K562 (cell line): Measurements from ENCODE around the gene OXLD1. TPM values are rescaled to one million over a fixed set of nuclear protein-coding genes. Genes with fewer than 3 reads are reported as not detected.

Experiments used
- ATAC-seq: fragments of 200-7000 bp; cut with Tn5 transposase; 3 replicates; pipeline ENCODE4 v1.9.1; 2020; ENCODE audit warnings: moderate library complexity
- BruUV-seq: library from RNA; stranded (reverse); fragments of 400-500 nt; replicated peaks from 2 replicates; lab custom pipeline; 2021; lab: Mats Ljungman, UMichigan
- CTCF ChIA-PET: fragments of 300-600 bp; formaldehyde crosslinking; extraction: SDS; loops from one replicate; lab custom pipeline; 2021; ENCODE audit warnings: low intra/inter-chr PET ratio; lab: Yijun Ruan, JAX
- POLR2A ChIA-PET: fragments of 300-600, 350-650 bp; sonication (Branson Sonifier 250); formaldehyde crosslinking; extraction: SDS; loops from one replicate; lab custom pipeline; 2021; ENCODE audit warnings: antibody characterized with exemption, inconsistent platforms; lab: Yijun Ruan, JAX
- DNase-seq, 4 experiments: peaks; one replicate each; pipeline versions ENCODE4 v3.0.0 to v3.0.0-alpha.2; 2011 to 2018; ENCODE audit warnings: low spot score in 3 of 4, mixed read lengths in 3 of 4; ENCODE audit errors: extremely low read depth in 1 of 4
- FAIRE-seq: peaks from 2 replicates; lab custom pipeline; 2011; peaks lifted over from hg19 to GRCh38; lab: Jason Lieb, UNC
- H2AFZ ChIP-seq: 2 replicates; pipeline ENCODE4 v1.6.0; 2011; ENCODE audit warnings: low read depth, low read length, control low read depth, inconsistent platforms
- H3K27ac ChIP-seq: fragments of 200-600 bp; 3 replicates; pipeline ENCODE4 v1.8.0; 2011; ENCODE audit warnings: low read depth, mild to moderate bottlenecking, control low read depth, inconsistent platforms, low read length, moderate library complexity, mixed read lengths; ENCODE audit errors: extremely low read depth
- H3K27me3 ChIP-seq, 2 experiments: fragments of 300-600 bp in 1 of 2; 2 replicates in 1 of 2; 3 replicates in 1 of 2; pipeline versions ENCODE4 v1.6.0 to v1.8.0; 2011; ENCODE audit warnings: inconsistent platforms in 2 of 2, low read length in 2 of 2, mild to moderate bottlenecking in 1 of 2, mixed read lengths in 1 of 2, moderate library complexity in 1 of 2; ENCODE audit not compliant: control insufficient read depth in 2 of 2, insufficient read depth in 2 of 2
- H3K36me3 ChIP-seq: fragments of 300-600 bp; 3 replicates; pipeline ENCODE4 v1.8.0; 2011; ENCODE audit warnings: mild to moderate bottlenecking, low read length, inconsistent platforms; ENCODE audit not compliant: control insufficient read depth, insufficient read depth
- H3K4me1 ChIP-seq, 2 experiments: fragments of 200-600 bp in 1 of 2; replicated peaks in 1 of 2; 2 replicates in 1 of 2; 3 replicates in 1 of 2; pipeline versions ENCODE4 v1.5.1 to v1.8.0; 2011; ENCODE audit warnings: inconsistent platforms in 2 of 2, low read length in 2 of 2, mild to moderate bottlenecking in 1 of 2, mixed read lengths in 1 of 2, moderate library complexity in 1 of 2; ENCODE audit not compliant: control insufficient read depth in 2 of 2, insufficient read depth in 2 of 2
- H3K4me2 ChIP-seq: 2 replicates; pipeline ENCODE4 v1.6.1; 2011; ENCODE audit warnings: low read length, control low read depth, inconsistent platforms, mixed read lengths; ENCODE audit not compliant: insufficient read depth
- H3K4me3 ChIP-seq: fragments of 200-600 bp; sonication (generic), shearing (Covaris generic); 2 replicates; pipeline ENCODE4 v1.5.1; 2016; ENCODE audit warnings: control low read depth, inconsistent platforms
- H3K79me2 ChIP-seq: fragments of 200-600 bp; 3 replicates; pipeline ENCODE4 v1.8.0; 2011; ENCODE audit warnings: low read length, inconsistent platforms; ENCODE audit not compliant: control insufficient read depth, insufficient read depth
- H3K9ac ChIP-seq, 2 experiments: 2 replicates each; pipeline versions ENCODE4 v1.6.0 to v1.6.1; 2011; ENCODE audit warnings: low read depth in 2 of 2, low read length in 2 of 2, control low read depth in 1 of 2, inconsistent platforms in 1 of 2, mild to moderate bottlenecking in 1 of 2, mixed read lengths in 1 of 2; ENCODE audit not compliant: insufficient read depth in 1 of 2
- H3K9me1 ChIP-seq: one replicate; pipeline ENCODE4 v1.6.0; 2011; ENCODE audit warnings: inconsistent platforms, mild to moderate bottlenecking, low read length, moderate library complexity; ENCODE audit not compliant: control insufficient read depth, insufficient read depth
- H3K9me3 ChIP-seq: replicated peaks from 2 replicates; pipeline ENCODE4 v1.5.1; 2011; ENCODE audit warnings: low read depth, low read length, inconsistent platforms; ENCODE audit not compliant: control insufficient read depth, insufficient read depth
- H4K20me1 ChIP-seq: replicated peaks from 2 replicates; pipeline ENCODE4 v1.6.1; 2011; ENCODE audit warnings: low read length, inconsistent platforms, mixed read lengths; ENCODE audit not compliant: control insufficient read depth, insufficient read depth
- CHD1 ChIP-seq: fragments of 200-600 bp; sonication (generic); IDR thresholded peaks from one replicate; pipeline ENCODE4 v1.6.1; 2012; ENCODE audit warnings: mild to moderate bottlenecking, moderate library complexity, low read length, inconsistent platforms
- FOXK1 ChIP-seq: sonication (generic); formaldehyde crosslinking; IDR thresholded peaks from 2 replicates; pipeline ENCODE4 v1.8.0; 2022; ENCODE audit warnings: missing genetic modification reagents, mild to moderate bottlenecking, borderline replicate concordance
- HDAC6 ChIP-seq: IDR thresholded peaks from 2 replicates; pipeline ENCODE4 v1.6.1; 2012; ENCODE audit warnings: low read depth, mild to moderate bottlenecking, control low read depth, inconsistent platforms, low read length, moderate library complexity
- NCOA1 ChIP-seq: fragments of 450-650 bp; IDR thresholded peaks from 2 replicates; pipeline ENCODE4 v1.6.1; 2016; ENCODE audit warnings: low read depth
- RBBP5 ChIP-seq: fragments of 200-600 bp; sonication (generic); IDR thresholded peaks from 2 replicates; pipeline ENCODE4 v1.6.1; 2012; ENCODE audit warnings: borderline replicate concordance, mild to moderate bottlenecking, low read length, control low read depth, inconsistent platforms; ENCODE audit not compliant: insufficient read depth, poor library complexity, severe bottlenecking
- SMAD4 ChIP-seq: fragments of 250-450 bp; sonication (Bioruptor Pico); conservative IDR thresholded peaks from 2 replicates; pipeline ENCODE4 v1.8.0; 2021; ENCODE audit warnings: inconsistent platforms, mild to moderate bottlenecking, moderate library complexity
- YY1 ChIP-seq, 3 experiments: IDR thresholded peaks; 2 replicates each; pipeline ENCODE4 v1.6.1; 2011; ENCODE audit warnings: low read length in 2 of 3, mild to moderate bottlenecking in 2 of 3, moderate library complexity in 2 of 3, borderline replicate concordance in 1 of 3, control low read depth in 1 of 3, low read depth in 1 of 3; ENCODE audit not compliant: insufficient read depth in 3 of 3, insufficient replicate concordance in 2 of 3, control insufficient read depth in 1 of 3, insufficient read length in 1 of 3; ENCODE audit errors: extremely low read depth in 1 of 3
- ZSCAN29 ChIP-seq: fragments of 450-650 bp; IDR thresholded peaks from 2 replicates; pipeline ENCODE4 v1.6.1; 2017
- WGBS: fragments of 100-300 bp; shearing (Covaris generic); methylation state at CpG from one replicate; pipeline ENCODE4 v1.1.6; 2016; ENCODE audit warnings: low coverage, mixed read lengths; ENCODE audit not compliant: insufficient coverage; ENCODE audit errors: missing lambda C conversion rate; 5-methylcytosine and 5-hydroxymethylcytosine counted together
- in situ Hi-C: fragments of 300-500 bp; cut with MboI; formaldehyde crosslinking; loops from 4 replicates; pipeline ENCODE4 v1.15.0; 2018; ENCODE audit warnings: inconsistent platforms, mixed read lengths
- intact Hi-C: fragments of 100-400 bp; cut with micrococcal nuclease; formaldehyde crosslinking; loops from 2 replicates; pipeline ENCODE4 v1.14.2; 2022
- polyA plus RNA-seq, 8 experiments: library from polyadenylated mRNA; depleted of rRNA in 4 of 8; stranded (reverse) in 5 of 8; unstranded in 3 of 8; fragments of >200 nt; fragmentation: Nextera tagmentation in 2 of 8; fragmentation: Illumina TruSeq in 1 of 8; extraction: Ambion mirVana in 2 of 8; extraction: Trizol in 1 of 8; gene quantifications; 2 replicates each; pipeline versions ENCODE4 v1.2.1 to v1.2.3, GENCODE V29; 2011 to 2014; ENCODE audit warnings: inconsistent platforms in 1 of 8, missing spikeins in 1 of 8
- total RNA-seq, 7 experiments: library from RNA; depleted of rRNA in 6 of 7; stranded (reverse); fragments of >200 nt in 6 of 7; fragmentation: Illumina TruSeq in 2 of 7; extraction: Trizol in 2 of 7; gene quantifications; 2 replicates each; pipeline versions ENCODE4 v1.2.1 to v1.2.3, GENCODE V29; 2011 to 2021; ENCODE audit warnings: low replicate concordance in 1 of 7
- TF ChIP-seq, protein P1 (sequence below): fragments of 250-450 bp; sonication (Bioruptor Pico); IDR thresholded peaks from 2 replicates; pipeline ENCODE4 v1.9.0; 2021; ENCODE audit warnings: mild to moderate bottlenecking, inconsistent platforms
- TF ChIP-seq, protein P2 (sequence below), 2 experiments: fragments of 450-650 bp; conservative IDR thresholded peaks; 2 replicates each; pipeline ENCODE4 v1.6.1; 2017; ENCODE audit warnings: mild to moderate bottlenecking in 2 of 2, moderate library complexity in 2 of 2
- TF ChIP-seq, protein P3 (sequence below): sonication (generic); formaldehyde crosslinking; IDR thresholded peaks from 2 replicates; pipeline ENCODE4 v1.4.0; 2020; ENCODE audit warnings: mild to moderate bottlenecking, missing genetic modification reagents

The OXLD1 gene
- total and polyA plus RNA-seq, 9 of the 15 experiments (the other 6 are each of a cell fraction or from before 2014, with no cell fraction given): 4.4 to 115 (median 29.3) TPM

DNA sequence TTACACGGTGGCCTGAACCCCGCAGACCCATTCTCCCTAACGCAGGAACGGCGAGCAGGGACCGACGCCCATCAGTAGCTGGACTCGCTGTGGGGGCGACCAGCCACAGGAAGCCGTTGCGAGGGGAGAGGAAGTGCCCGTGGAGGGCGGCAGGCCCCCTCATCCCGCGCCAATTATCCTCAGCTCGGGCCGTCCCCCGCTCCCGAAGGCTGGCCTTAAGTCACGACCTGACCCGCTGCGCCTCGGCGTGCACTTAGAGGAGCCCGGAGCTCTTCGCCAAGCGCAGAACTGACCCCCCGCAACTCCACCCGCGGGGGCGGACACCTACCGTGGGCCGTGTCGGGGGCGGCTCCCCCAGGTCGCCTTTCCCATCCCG, 16.8 kb upstream of the OXLD1 start:
- Histone ChIP-seq H3K27me3 (no peaks in the 10 kb centered on the region), H3K9ac (peak overlapping the region; percentile 96 to 99), H3K9me3 (no peaks in the 10 kb centered on the region), H3K4me2 (peak overlapping the region; percentile 90), H3K36me3 (peaks cover 46% of the 10 kb centered on the region; the same call in 2 of the 3 replicates), H3K9me1 (peaks cover 6% of the 10 kb centered on the region), H2AFZ (peak overlapping the region; percentile 78), H3K4me1 (peaks cover 13 to 58% of the 10 kb centered on the region in 2 experiments), H3K4me3 (peak overlapping the region; percentile 96), H3K79me2 (peaks cover 55% of the 10 kb centered on the region), H3K27ac (peak overlapping the region; percentile 78), H4K20me1 (peaks cover 12% of the 10 kb centered on the region; the same call in 1 of the 2 replicates)
- WGBS: under 1% methylated on average over 28 of the region's 37 CpGs
- no peak for FAIRE-seq
- CTCF ChIA-PET: interaction anchor here (0.6 kb wide), 2 partner anchors 32 to 114 kb away, joined by 3 read pairs; no protein-coding TSS in a partner anchor
- ATAC-seq: peak; percentile 43
- no peak for DNase-seq
- intact Hi-C loops: no loop called here
- in situ Hi-C loops: no loop called here
- BruUV-seq: no TSS peak
- POLR2A ChIA-PET: interaction anchor here (0.6 to 3.5 kb wide), 23 partner anchors 8 to 243 kb away, joined by 3 to 39 read pairs (median 4); partner anchors contain the start of genes CCDC137, MRPL12 and OXLD1
- peak; percentile 43 for TF ChIP-seq RBBP5
- no peak for TF ChIP-seq HDAC6
- TF ChIP-seq CHD1: peak; percentile 33
- peak; percentile 87; the same call in 1 of the 2 replicates for TF ChIP-seq FOXK1 (CRISPR knock-in tag)
- TF ChIP-seq, protein P1, sequence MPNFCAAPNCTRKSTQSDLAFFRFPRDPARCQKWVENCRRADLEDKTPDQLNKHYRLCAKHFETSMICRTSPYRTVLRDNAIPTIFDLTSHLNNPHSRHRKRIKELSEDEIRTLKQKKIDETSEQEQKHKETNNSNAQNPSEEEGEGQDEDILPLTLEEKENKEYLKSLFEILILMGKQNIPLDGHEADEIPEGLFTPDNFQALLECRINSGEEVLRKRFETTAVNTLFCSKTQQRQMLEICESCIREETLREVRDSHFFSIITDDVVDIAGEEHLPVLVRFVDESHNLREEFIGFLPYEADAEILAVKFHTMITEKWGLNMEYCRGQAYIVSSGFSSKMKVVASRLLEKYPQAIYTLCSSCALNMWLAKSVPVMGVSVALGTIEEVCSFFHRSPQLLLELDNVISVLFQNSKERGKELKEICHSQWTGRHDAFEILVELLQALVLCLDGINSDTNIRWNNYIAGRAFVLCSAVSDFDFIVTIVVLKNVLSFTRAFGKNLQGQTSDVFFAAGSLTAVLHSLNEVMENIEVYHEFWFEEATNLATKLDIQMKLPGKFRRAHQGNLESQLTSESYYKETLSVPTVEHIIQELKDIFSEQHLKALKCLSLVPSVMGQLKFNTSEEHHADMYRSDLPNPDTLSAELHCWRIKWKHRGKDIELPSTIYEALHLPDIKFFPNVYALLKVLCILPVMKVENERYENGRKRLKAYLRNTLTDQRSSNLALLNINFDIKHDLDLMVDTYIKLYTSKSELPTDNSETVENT (CRISPR knock-in tag): peak; percentile 72; the same call in 1 of the 2 replicates
- no peak for TF ChIP-seq YY1 (IDR thresholded peaks at IDR 0.05; ENCODE audit: borderline replicate concordance in 1 of 3, control insufficient read depth in 1 of 3, extremely low read depth in 1 of 3, insufficient read depth in 3 of 3, insufficient read length in 1 of 3, insufficient replicate concordance in 2 of 3, low read depth in 1 of 3, low read length in 2 of 3)
- TF ChIP-seq ZSCAN29: no peak
- TF ChIP-seq NCOA1: 0 out of 2 replicates have a peak, but pooled peaks have one; percentile 22
- TF ChIP-seq, protein P2, sequence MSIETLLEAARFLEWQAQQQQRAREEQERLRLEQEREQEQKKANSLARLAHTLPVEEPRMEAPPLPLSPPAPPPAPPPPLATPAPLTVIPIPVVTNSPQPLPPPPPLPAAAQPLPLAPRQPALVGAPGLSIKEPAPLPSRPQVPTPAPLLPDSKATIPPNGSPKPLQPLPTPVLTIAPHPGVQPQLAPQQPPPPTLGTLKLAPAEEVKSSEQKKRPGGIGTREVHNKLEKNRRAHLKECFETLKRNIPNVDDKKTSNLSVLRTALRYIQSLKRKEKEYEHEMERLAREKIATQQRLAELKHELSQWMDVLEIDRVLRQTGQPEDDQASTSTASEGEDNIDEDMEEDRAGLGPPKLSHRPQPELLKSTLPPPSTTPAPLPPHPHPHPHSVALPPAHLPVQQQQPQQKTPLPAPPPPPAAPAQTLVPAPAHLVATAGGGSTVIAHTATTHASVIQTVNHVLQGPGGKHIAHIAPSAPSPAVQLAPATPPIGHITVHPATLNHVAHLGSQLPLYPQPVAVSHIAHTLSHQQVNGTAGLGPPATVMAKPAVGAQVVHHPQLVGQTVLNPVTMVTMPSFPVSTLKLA (conservative IDR thresholded peaks at IDR 0.05): no peak
- TF ChIP-seq, protein P3, sequence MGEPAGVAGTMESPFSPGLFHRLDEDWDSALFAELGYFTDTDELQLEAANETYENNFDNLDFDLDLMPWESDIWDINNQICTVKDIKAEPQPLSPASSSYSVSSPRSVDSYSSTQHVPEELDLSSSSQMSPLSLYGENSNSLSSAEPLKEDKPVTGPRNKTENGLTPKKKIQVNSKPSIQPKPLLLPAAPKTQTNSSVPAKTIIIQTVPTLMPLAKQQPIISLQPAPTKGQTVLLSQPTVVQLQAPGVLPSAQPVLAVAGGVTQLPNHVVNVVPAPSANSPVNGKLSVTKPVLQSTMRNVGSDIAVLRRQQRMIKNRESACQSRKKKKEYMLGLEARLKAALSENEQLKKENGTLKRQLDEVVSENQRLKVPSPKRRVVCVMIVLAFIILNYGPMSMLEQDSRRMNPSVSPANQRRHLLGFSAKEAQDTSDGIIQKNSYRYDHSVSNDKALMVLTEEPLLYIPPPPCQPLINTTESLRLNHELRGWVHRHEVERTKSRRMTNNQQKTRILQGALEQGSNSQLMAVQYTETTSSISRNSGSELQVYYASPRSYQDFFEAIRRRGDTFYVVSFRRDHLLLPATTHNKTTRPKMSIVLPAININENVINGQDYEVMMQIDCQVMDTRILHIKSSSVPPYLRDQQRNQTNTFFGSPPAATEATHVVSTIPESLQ (CRISPR knock-in tag): peak; percentile 60; the same call in 1 of the 2 replicates
- TF ChIP-seq SMAD4 (CRISPR knock-in tag): 0 out of 2 replicates have a peak, but pooled peaks have one; percentile 7
